CD4-positive, alpha-beta T cell treated with Interleukin-17A for 4 hours (primary cell): Measurements from ENCODE around the gene SOHLH1.

Source experiments
- DNase-seq: peaks from one replicate; pipeline ENCODE4 v3.0.0-alpha.2; 2020; ENCODE audit warnings: mixed read lengths

The SOHLH1 gene

GRCh38 chr9:135655317-135655716 lies 44.0 kb downstream of the SOHLH1 start:
- no peak for DNase-seq

- DNase-seq, result no peak
These were observed 48.9 kb downstream of the SOHLH1 start for GRCh38 chr9:135650408-135650807.

- DNase-seq, result no peak
These were observed 49.8 kb downstream of the SOHLH1 start for GRCh38 chr9:135649508-135649907.

- no peak for DNase-seq
These were observed 50.5 kb downstream of the SOHLH1 start for GRCh38 chr9:135648494-135649410.

GRCh38 chr9:135647884-135648283 lies 51.4 kb downstream of the SOHLH1 start:
- DNase-seq, result no peak

GRCh38 chr9:135644631-135645218 lies 54.6 kb downstream of the SOHLH1 start:
- no peak for DNase-seq
